Natural killer cell treated with Interleukin-12 subunit alpha and Interleukin-12 subunit beta and Interleukin-15 and Interleukin-18, amount 100 ng/mL, for 72 hours (primary cell): ENCODE results near the gene PON3. TPM values are rescaled to one million over a fixed set of nuclear protein-coding genes. Genes with fewer than 3 reads are reported as not detected.

Source experiments
- ATAC-seq, 2 donors: fragments of 150-1000 bp; cut with Tn5 transposase in 1 of 2; sonication (Bioruptor Pico), chemical (Tn5 transposase) in 1 of 2; 2 replicates each; pipeline ENCODE4 v1.10.0; 2021
- DNase-seq: peaks from one replicate; pipeline ENCODE4 v3.0.0; 2022; ENCODE audit warnings: low spot score
- H3K27ac Mint-ChIP-seq, 2 donors: 1 replicate in 1 of 2; 2 replicates in 1 of 2; pipeline ENCODE4 v1.8.0; 2022; ENCODE audit warnings: mixed read lengths in 2 of 2, mild to moderate bottlenecking in 1 of 2, moderate library complexity in 1 of 2
- H3K27me3 Mint-ChIP-seq, 2 donors: 1 replicate in 1 of 2; 2 replicates in 1 of 2; pipeline ENCODE4 v1.8.0; 2022; ENCODE audit warnings: mixed read lengths in 2 of 2
- H3K36me3 Mint-ChIP-seq: one replicate; pipeline ENCODE4 v1.8.0; 2022; ENCODE audit warnings: mixed read lengths
- H3K4me1 Mint-ChIP-seq, 2 donors: 1 replicate in 1 of 2; 2 replicates in 1 of 2; pipeline ENCODE4 v1.8.0; 2022; ENCODE audit warnings: low read depth in 2 of 2, mixed read lengths in 2 of 2, mild to moderate bottlenecking in 1 of 2
- H3K4me3 Mint-ChIP-seq: one replicate; pipeline ENCODE4 v1.8.0; 2022; ENCODE audit warnings: mixed read lengths
- H3K9me3 Mint-ChIP-seq: 2 replicates; pipeline ENCODE4 v1.8.0; 2022; ENCODE audit warnings: mixed read lengths
- total RNA-seq, 2 donors: library from RNA; stranded (reverse); gene quantifications; one replicate each; pipeline ENCODE4 v1.2.3, GENCODE V29; 2022

The PON3 gene
- total RNA-seq, 2 donors from 2014 or later, result not detected

- no peaks in the 10 kb centered on the region for H3K36me3 Mint-ChIP-seq
- no peaks in the 10 kb centered on the region for H3K4me1 Mint-ChIP-seq
- peaks cover 4 to 15% of the 10 kb centered on the region in 2 donors for H3K27me3 Mint-ChIP-seq
These were observed 53.4 kb downstream of the PON3 start for GRCh38 chr7:95342642-95343307.

DNA sequence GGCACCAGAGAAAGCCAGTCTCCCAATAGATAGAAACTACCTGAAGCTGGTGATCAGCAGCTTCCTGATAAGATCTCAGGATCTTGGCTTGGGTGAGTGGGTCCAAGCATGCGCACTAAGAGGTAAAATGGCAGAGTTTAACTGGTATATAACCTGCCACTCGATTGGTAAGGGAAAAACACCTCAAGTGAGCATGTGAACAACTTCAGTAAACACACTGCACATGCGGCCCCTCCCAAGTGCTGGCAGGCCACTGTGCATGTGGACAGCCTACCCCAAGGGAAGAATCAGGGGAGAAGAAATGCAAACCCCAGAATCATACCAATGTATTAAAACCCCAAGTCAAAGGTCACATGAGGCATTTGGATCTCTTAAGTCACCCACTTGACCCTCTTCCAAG, 54.1 kb downstream of the PON3 start:
- Mint-ChIP-seq H3K4me1 (no peaks in the 10 kb centered on the region), H3K9me3 (no peaks in the 10 kb centered on the region), H3K27ac (no peak overlapping the region), H3K27me3 (peaks cover 3 to 15% of the 10 kb centered on the region in 2 donors), H3K4me3 (no peak overlapping the region), H3K36me3 (no peaks in the 10 kb centered on the region)
- DNase-seq (no peak), ATAC-seq (no peak)

More at GRCh38 chr7:95342642-95343307, 53.4 kb downstream of the PON3 start:
- H3K27ac Mint-ChIP-seq, result no peak overlapping the region
- H3K4me3 Mint-ChIP-seq, result no peak overlapping the region
- no peaks in the 10 kb centered on the region for H3K9me3 Mint-ChIP-seq
- DNase-seq (no peak), ATAC-seq (no peak)

DNA sequence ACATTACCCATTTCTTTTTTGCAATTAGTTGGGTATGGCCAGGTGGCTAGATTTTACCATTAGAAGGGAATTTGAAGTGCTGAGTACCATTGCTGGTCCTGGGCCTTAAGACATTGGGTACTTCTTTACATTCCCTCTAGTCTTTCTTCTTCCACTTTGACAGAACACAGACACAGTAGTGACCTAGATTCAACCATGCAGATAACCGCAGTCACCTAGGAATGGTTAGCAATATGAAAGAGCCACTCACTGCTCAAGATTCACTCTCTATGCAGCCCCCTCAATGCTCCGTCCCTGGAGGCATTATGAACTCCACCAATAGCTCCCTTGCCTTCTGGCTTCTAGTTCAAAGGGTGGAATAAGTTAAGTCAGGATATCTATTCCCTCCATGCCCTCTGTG, 55.7 kb downstream of the PON3 start:
- peaks cover 3 to 15% of the 10 kb centered on the region in 2 donors for H3K27me3 Mint-ChIP-seq
- no peaks in the 10 kb centered on the region for H3K9me3 Mint-ChIP-seq
- no peak overlapping the region for H3K4me3 Mint-ChIP-seq
- no peak for DNase-seq
- no peaks in the 10 kb centered on the region for H3K4me1 Mint-ChIP-seq
- H3K27ac Mint-ChIP-seq, result no peak overlapping the region
- H3K36me3 Mint-ChIP-seq, result no peaks in the 10 kb centered on the region
- ATAC-seq, result peak in 1 of 2 donors; percentile 11

- H3K36me3 Mint-ChIP-seq, result no peaks in the 10 kb centered on the region
- ATAC-seq, result no peak
- H3K27me3 Mint-ChIP-seq, result peaks cover 3 to 13% of the 10 kb centered on the region in 2 donors
- H3K9me3 Mint-ChIP-seq, result no peaks in the 10 kb centered on the region
- no peak overlapping the region for H3K27ac Mint-ChIP-seq
- no peak overlapping the region for H3K4me3 Mint-ChIP-seq
- no peaks in the 10 kb centered on the region for H3K4me1 Mint-ChIP-seq
- no peak for DNase-seq
These were observed 57.3 kb downstream of the PON3 start for GRCh38 chr7:95338832-95339231.

DNA sequence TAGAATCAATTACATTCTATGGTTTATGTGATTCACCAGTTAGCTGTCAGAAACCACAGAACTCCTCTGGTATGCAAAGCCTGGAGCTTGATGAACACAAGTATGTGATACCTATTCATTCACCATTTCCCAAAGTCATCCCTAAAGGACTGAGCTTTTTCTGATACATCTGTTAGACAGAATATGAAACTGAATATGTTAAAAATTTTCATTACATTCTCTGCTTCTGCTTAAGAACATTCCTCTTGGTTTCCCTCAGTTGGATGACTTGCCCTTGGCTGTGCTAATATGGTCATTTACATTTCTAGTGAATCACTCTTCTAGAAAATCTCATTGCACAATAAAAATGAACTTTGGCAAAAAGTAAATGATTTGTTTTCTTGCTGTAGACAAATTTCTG, 61.1 kb downstream of the PON3 start:
- Mint-ChIP-seq H3K27ac (no peak overlapping the region), H3K27me3 (no peaks in the 10 kb centered on the region), H3K9me3 (no peaks in the 10 kb centered on the region), H3K36me3 (no peaks in the 10 kb centered on the region), H3K4me3 (no peak overlapping the region), H3K4me1 (peaks cover 10 to 13% of the 10 kb centered on the region in 2 donors)
- no peak for ATAC-seq
- DNase-seq, result no peak

GRCh38 chr7:95334447-95334846, 61.7 kb downstream of the PON3 start:
- Mint-ChIP-seq H3K36me3 (no peaks in the 10 kb centered on the region), H3K4me1 (peaks cover 12 to 16% of the 10 kb centered on the region in 2 donors), H3K4me3 (no peak overlapping the region), H3K9me3 (no peaks in the 10 kb centered on the region), H3K27me3 (no peaks in the 10 kb centered on the region), H3K27ac (no peak overlapping the region)
- no peak for ATAC-seq
- no peak for DNase-seq

DNA sequence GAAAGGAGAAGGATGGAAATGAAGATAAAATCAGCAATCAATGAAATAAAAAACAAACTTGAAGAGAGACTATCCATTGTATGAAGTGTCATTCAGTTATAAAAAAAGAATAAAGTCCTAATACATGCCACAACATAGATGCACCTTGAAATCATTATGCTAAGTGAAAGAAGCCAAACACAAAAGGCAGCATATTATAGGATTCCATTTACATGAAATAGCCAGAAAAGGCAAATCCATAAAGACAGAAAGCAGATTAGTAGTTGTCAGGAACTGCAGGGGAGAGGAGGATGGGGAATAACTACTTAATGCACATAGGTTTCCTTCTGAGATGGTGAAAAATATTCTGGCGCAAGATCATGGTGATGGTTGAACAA, 65.2 kb downstream of the PON3 start:
- DNase-seq (no peak), ATAC-seq (no peak)
- Mint-ChIP-seq H3K4me1 (peaks cover 12 to 16% of the 10 kb centered on the region in 2 donors), H3K4me3 (peak overlapping the region; percentile 72), H3K27ac (peak overlapping the region; percentile 11 to 45), H3K27me3 (peaks cover 0 to under 1% of the 10 kb centered on the region in 2 donors), H3K36me3 (no peaks in the 10 kb centered on the region), H3K9me3 (no peaks in the 10 kb centered on the region)

DNA sequence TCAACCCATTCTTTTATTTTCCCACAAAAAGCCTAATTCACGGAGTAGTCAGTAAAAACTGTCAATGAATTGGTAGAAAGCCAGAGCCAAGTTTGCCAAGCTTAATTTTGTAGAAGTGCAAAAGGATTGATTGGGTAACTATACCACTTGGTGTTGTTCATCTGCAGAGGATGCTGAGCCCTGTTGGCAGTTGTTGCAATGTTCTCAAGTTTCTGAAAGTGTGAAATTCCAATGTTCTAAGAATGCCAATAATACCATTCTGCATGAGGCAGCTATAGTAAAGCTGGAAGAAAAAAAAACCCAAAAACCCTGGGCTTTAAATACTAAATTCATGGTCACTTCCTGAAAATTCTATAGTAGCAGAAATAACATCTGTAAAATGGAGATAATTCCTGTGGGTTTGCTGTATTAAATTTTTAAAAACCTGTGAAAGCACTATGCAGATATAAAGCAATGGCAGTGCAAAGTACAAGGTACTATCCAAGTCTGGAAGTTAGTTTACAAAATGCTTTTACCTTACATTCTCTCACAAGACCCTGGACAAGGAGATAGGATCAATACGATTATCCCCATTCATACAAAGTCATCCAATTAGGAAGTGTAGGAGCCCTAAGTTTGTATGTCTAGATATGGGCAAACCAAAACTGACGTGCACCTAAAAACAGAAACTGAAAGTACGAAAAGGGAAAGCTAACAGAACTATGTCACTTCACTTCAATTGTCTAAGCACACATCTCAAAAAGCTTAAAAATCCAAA, 65.8 kb downstream of the PON3 start:
- H3K36me3 Mint-ChIP-seq, result peaks cover 3% of the 10 kb centered on the region
- H3K27ac Mint-ChIP-seq, result peak overlapping the region; percentile 11 to 45
- H3K4me1 Mint-ChIP-seq, result peaks cover 12 to 16% of the 10 kb centered on the region in 2 donors
- H3K27me3 Mint-ChIP-seq, result peaks cover 5 to 6% of the 10 kb centered on the region in 2 donors
- DNase-seq, result no peak
- no peaks in the 10 kb centered on the region for H3K9me3 Mint-ChIP-seq
- H3K4me3 Mint-ChIP-seq, result peak overlapping the region; percentile 72
- peak; percentile 62 to 65 for ATAC-seq

DNA sequence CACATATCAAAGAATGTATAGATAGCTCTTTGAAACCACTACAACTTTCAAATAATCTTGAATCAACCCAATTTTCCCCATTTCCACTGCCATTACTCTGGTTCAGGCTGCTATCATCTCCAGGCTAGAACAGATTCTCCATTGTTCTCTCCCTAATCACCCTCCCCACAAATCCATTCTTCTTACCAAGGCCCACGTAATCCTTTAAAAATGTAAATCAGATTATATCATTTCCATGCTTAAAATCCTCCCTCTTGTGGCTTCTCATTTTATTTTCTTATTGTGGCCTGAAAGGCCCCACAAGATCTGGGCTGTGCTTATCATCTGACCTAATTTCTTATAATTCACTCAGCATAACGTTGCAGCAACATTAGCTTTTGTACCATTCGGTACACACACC, 68.8 kb downstream of the PON3 start:
- H3K36me3 Mint-ChIP-seq, result peaks cover 7% of the 10 kb centered on the region
- H3K27me3 Mint-ChIP-seq, result peaks cover 11 to 14% of the 10 kb centered on the region in 2 donors
- ATAC-seq (no peak), DNase-seq (no peak)
- H3K27ac Mint-ChIP-seq, result no peak overlapping the region
- H3K4me1 Mint-ChIP-seq, result peaks cover 14 to 16% of the 10 kb centered on the region in 2 donors
- H3K9me3 Mint-ChIP-seq, result no peaks in the 10 kb centered on the region
- no peak overlapping the region for H3K4me3 Mint-ChIP-seq

DNA sequence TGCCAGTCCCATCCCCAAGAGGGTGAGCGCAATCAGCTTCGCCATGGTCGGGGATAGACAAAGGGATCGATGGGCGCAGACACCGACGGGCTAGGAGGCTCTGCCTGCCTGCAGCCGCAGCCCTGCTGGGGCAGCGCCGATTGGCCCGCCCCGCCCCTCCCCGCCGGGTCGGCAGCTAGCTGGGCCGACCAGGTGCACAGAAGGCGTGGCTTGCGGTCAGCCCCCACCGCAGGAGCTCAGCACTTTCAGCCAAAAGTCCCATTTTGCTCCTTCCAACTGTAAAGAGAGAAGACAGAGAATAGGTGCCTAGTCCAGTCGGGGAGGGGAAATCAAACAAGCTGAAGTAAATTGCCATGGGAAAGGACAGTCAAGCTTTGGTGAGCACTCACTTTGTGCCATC, 71.7 kb downstream of the PON3 start, which contains the start of gene PON1:
Gene PON1, minus strand, starts transcription at position 102 of the 400 bp plus-strand sequence. Its CDS starts 57 bp downstream, at position 45.
- peaks cover 7% of the 10 kb centered on the region for H3K36me3 Mint-ChIP-seq
- H3K4me1 Mint-ChIP-seq, result peaks cover 0 to 2% of the 10 kb centered on the region in 2 donors

GRCh38 chr7:95323410-95324129, 72.6 kb downstream of the PON3 start:
- DNase-seq, result no peak
- no peak for ATAC-seq
- Mint-ChIP-seq H3K9me3 (no peaks in the 10 kb centered on the region), H3K27me3 (peaks cover 14 to 18% of the 10 kb centered on the region in 2 donors), H3K4me1 (peaks cover 0 to 2% of the 10 kb centered on the region in 2 donors), H3K36me3 (peaks cover 7% of the 10 kb centered on the region), H3K27ac (no peak overlapping the region), H3K4me3 (no peak overlapping the region)

More for the DNA sequence above, 71.7 kb downstream of the PON3 start, which contains the start of gene PON1:
- DNase-seq, result no peak
- no peaks in the 10 kb centered on the region for H3K9me3 Mint-ChIP-seq
- no peak within 1 kb of the TSS for H3K27ac Mint-ChIP-seq
- ATAC-seq, result peak; percentile 30 to 33
- peaks cover 14% of the 10 kb centered on the region in 2 donors for H3K27me3 Mint-ChIP-seq
- no peak within 1 kb of the TSS for H3K4me3 Mint-ChIP-seq

GRCh38 chr7:95322854-95323253, 73.3 kb downstream of the PON3 start:
- no peak for DNase-seq
- peaks cover 14 to 21% of the 10 kb centered on the region in 2 donors for H3K27me3 Mint-ChIP-seq
- H3K4me3 Mint-ChIP-seq, result no peak overlapping the region
- peaks cover 0 to 2% of the 10 kb centered on the region in 2 donors for H3K4me1 Mint-ChIP-seq
- H3K9me3 Mint-ChIP-seq, result no peaks in the 10 kb centered on the region
- no peak overlapping the region for H3K27ac Mint-ChIP-seq
- peaks cover 7% of the 10 kb centered on the region for H3K36me3 Mint-ChIP-seq
- ATAC-seq, result no peak

- Mint-ChIP-seq H3K9me3 (no peaks in the 10 kb centered on the region), H3K27ac (no peak overlapping the region), H3K27me3 (peaks cover 14 to 21% of the 10 kb centered on the region in 2 donors), H3K4me3 (no peak overlapping the region), H3K4me1 (peaks cover 0 to 2% of the 10 kb centered on the region in 2 donors), H3K36me3 (peaks cover 7% of the 10 kb centered on the region)
- DNase-seq (no peak), ATAC-seq (no peak)
These were observed 73.8 kb downstream of the PON3 start for GRCh38 chr7:95322396-95322795.
